Gastrocnemius medialis (tissue), 4 donors: ENCODE results near the gene ITCH.

Source experiments
- POLR2A ChIP-seq, 2 donors: fragments of 450-650 bp; IDR thresholded peaks; one replicate each; pipeline ENCODE4 v1.6.1; 2017; ENCODE audit warnings: antibody characterized with exemption in 2 of 2, mild to moderate bottlenecking in 2 of 2, moderate library complexity in 2 of 2
- TF ChIP-seq, protein P1 (sequence below), 5 experiments: fragments of 450-650 bp in 3 of 5; fragments of 200-600 bp in 2 of 5; sonication (generic) in 2 of 5; IDR thresholded peaks in 4 of 5; conservative IDR thresholded peaks in 1 of 5; 1 replicate in 4 of 5; 2 replicates in 1 of 5; pipeline ENCODE4 v1.5.1; 2016 to 2019; ENCODE audit warnings: antibody characterized with exemption in 5 of 5, mild to moderate bottlenecking in 3 of 5, moderate library complexity in 3 of 5

- TF ChIP-seq, protein P1, sequence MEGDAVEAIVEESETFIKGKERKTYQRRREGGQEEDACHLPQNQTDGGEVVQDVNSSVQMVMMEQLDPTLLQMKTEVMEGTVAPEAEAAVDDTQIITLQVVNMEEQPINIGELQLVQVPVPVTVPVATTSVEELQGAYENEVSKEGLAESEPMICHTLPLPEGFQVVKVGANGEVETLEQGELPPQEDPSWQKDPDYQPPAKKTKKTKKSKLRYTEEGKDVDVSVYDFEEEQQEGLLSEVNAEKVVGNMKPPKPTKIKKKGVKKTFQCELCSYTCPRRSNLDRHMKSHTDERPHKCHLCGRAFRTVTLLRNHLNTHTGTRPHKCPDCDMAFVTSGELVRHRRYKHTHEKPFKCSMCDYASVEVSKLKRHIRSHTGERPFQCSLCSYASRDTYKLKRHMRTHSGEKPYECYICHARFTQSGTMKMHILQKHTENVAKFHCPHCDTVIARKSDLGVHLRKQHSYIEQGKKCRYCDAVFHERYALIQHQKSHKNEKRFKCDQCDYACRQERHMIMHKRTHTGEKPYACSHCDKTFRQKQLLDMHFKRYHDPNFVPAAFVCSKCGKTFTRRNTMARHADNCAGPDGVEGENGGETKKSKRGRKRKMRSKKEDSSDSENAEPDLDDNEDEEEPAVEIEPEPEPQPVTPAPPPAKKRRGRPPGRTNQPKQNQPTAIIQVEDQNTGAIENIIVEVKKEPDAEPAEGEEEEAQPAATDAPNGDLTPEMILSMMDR (IDR thresholded peaks at IDR 0.05 in 4 of 5, conservative IDR thresholded peaks at IDR 0.05 in 1 of 5) = no peak
- no peak for TF ChIP-seq POLR2A (IDR thresholded peaks at IDR 0.05)
Measured at GRCh38 chr20:34511891-34512265, 148.8 kb downstream of the ITCH start.
